HG02970 (cell line): ENCODE results near the gene KMT2E.

Experiments
- ATAC-seq: cut with Tn5 transposase; IDR thresholded peaks from one replicate; pipeline ENCODE4 v1.9.1; 2021; ENCODE audit warnings: mild to moderate bottlenecking, moderate library complexity, moderate number of reproducible peaks; ENCODE audit not compliant: unreplicated experiment, low FRiP score

KMT2E gene

DNA sequence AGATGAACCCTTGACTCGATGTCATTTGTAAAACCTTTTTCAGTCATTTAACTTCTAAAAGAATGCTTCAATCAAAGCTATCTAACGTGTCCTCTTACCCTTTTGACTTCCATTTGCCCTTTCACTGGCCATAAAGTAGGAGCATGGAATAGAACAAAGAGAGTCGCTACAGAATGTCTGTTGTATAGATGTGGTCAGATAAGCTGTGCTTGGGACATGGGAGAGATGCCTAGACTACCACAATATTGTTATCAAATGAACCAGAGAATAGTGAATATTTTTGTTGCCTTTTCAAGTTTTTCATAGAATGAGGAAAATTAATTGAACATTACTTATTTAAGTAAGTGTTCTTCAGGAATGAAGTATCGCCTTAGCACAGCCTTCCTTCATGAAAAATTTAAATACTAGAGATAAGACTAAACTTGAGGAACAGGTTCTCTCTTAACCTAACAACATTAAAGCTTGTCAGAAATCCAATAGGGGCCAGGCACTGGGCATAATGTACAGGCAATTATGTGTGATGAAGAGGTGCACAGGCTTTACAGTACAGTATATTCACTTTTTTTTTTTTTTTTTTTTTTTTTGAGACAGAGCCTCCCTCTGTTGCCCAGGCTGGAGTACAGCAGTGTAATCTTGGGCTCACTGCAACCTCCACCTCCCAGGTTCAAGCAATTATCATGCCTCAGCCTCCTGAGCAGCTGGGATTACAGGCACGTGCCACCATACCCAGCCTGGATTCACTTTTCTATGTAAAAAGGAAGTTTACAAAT is 7.5 kb upstream of the KMT2E start:
- ATAC-seq, result no peak

DNA sequence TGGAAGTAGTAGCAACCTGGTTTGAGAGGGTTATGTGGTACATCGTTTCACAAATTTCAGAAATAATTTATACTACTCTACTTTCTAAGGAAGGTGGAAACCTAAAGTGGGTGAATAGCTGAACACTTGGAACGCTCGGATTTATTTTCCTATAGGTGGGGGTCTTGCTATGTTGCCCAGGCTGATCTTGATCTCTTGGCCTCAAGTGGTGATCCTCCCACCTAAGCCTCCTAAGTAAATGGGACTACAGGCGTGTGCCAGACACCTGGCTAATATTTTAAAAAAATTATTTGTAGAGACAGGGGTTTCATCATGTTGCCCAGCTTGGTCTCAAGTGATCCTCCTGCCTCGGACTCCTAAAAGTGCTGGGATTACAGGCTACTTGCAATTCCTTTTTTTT is 6.7 kb upstream of the KMT2E start:
- ATAC-seq, result no peak

DNA sequence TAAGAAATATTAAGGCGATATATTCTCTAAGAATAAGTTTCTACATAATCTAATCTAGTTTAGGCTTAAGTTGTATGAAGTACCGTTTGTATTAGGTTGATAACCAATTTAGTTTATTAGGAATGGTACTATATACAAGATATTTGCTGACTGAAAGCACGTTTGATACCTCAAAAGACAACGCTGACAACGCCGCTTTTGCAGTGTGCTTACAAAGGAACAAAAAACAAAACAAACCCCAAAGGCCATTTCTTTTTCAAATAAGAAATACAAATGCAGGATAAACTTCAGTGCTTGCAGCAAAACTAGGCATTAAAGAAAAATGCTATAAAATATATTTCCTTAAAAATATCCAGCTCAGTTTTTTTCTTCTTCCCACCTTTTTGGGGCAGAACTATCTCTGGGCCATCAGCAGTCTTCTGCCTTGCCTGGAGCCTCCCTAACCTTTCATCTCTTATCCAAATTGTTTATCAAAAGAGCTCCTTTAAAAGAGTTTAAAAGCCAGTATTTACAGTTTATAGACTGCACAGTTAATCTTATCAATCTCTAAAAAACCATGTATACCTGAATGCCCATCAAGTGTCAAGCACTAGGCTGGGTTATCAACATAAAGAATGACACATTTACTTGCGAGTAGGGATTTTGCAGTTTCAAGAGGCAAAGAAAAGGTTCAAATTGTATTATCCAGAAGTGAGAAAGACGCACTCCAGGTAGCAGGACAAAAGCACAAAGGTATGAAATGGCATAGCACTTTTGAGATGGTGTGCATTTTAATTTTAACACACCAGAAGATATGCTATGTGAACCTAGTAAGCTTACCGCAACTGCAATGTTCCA is 4.1 kb upstream of the KMT2E start:
- ATAC-seq, result no peak

DNA sequence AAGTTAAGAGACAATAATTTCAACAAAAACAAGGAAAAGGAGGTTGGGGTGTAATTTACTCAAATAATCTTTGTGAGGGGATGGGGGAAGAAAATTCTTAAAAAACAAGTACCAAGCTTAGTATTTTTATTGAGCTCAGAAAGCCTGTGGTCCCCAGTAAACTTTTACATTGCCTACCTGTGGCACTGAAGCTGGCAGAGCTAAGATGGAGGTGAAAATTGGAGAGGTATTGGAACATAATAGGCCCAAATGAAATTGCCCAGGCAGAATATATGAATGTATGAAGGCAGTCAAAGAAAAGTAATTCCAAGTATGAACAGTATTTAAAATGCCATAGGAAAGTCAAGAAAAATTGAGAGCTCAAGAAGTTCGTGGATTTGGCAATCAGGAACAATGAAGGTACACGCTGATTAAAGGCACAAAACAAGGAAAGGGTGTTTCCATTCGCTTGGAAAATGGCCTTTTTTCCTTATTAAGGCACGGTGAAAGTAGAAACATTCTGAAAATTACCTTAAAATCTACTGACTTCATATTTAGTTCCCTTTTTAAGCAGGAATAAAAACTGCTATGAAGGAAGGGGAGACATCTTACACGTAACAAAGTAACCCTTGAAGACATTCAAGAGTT is 3.4 kb upstream of the KMT2E start:
- ATAC-seq, result no peak

DNA sequence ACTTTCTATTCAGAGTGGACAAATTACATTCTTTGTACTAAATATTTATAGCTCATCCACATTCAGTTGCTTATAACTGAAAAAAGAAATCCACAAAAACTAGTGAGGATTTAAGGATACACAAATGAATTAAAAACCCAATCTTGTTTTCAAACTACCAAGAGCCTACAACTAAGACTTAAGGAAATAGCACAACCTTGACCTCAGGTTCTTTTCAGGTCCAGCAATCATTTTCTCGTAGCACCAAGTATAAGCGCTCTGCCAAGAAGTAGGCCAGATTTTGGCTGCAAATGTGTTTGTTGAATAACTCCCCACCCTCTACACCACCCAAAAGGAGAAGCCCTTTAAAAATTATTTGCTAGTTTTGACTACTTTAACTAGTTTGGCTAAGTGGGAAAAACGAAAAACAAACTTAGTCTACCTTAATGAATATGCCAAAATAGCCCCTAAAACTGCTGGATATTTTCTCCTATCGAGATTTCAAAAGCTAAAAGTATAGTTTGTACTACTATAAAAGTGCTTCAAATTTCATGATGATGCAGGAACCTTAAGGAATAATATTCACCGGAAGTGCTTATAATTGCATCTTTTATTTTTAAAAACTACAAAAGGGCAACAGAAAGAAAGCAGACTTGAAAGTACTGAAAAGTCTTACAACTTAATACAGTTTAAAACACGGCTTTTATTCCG is 2.7 kb upstream of the KMT2E start:
- ATAC-seq, result no peak

DNA sequence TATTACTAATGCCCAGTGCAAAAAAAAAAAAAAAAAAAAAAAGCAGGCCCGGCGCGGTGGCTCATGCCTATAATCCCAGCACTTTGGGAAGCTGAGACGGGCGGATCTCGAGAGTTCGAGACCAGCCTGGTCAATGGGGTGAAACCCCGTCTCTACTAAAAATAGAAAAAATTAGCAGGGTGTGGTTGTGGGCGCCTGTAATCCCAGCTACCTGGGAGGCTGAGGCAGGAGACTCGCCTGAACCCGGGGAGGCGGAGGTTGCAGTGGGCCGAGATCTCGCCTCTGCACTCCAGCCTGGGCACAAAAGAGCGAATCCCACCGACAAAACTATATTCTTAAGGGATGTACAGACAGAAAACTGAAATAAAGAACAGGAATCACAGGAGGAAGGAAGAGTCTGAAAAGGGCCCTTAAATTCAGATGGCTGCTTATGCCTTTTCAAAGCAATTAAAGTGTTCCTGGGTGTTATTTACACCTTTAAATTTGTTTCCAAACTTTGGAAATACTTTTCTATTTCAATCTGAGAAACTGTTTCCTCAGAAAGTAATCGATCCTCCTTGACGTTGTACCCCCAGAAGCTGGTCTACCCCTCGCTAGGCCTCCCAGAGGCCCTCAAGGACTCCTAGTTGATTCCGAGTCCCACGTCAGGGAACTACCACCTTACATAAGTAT is 2.0 kb upstream of the KMT2E start:
- no peak for ATAC-seq

DNA sequence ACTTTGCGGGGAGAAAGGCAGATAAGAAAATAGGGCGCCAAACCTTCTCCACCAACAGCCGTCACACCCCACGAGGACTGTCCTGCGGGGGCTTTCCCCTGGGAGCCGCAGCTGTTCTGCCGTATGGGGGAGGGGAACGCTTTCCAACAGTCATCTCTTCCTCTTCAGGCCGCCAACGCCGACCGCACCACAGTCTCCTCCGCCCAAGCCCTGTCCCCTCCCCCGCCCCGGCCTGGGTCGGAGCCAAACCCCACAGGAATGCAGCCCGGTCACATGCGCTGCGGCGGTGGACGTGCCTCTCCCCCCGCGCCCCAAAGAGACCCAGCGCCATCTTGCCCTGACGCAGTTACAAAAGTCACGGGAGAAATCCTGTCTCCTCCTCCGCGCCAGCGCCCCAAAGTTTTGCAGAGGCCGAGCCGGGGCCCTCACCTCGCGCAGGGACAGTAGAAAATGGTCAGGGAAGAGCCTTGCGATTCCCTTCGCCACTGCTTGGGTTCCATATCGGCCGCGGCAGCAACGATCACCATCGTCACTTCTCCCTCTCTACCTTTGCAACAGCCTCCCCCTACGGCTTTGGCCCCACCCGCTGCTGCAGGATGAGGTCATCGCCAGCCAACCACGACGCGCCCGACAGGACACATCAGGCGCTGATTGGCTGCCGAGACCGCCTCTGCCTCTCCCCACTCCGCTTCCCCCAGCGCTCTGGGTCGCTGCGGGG is 1.3 kb upstream of the KMT2E start:
- ATAC-seq, result peak; percentile 66

DNA sequence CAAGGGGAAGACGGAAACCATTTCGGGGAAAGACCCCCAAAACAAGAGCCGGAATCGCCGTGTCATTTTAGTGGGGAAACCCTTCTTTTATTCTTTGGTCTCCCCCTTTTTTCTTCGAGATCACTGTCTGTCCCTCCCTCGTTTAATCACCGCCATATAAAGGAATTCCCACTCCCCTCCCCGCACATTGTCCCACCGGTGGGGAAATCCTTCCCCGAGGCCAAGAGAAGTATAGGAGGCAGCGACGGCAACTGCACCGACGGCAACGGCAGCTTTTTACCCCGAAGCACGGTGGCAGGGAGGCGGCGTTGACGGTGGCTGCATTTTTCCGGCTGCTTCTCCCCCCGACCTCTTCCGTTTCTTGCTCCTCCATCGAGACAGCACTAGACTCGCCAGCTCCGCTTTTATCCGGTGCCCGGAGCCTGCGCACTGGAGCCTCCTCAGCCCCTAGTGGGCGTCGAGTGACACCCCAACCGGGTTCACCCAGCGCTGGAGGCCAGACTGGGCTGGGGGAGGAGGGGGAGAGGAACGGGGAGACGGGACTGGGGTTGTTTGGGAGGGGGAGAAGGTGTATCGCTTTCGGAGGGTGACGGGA is 687 bp upstream of the KMT2E start:
- ATAC-seq, result peak; percentile 30

DNA sequence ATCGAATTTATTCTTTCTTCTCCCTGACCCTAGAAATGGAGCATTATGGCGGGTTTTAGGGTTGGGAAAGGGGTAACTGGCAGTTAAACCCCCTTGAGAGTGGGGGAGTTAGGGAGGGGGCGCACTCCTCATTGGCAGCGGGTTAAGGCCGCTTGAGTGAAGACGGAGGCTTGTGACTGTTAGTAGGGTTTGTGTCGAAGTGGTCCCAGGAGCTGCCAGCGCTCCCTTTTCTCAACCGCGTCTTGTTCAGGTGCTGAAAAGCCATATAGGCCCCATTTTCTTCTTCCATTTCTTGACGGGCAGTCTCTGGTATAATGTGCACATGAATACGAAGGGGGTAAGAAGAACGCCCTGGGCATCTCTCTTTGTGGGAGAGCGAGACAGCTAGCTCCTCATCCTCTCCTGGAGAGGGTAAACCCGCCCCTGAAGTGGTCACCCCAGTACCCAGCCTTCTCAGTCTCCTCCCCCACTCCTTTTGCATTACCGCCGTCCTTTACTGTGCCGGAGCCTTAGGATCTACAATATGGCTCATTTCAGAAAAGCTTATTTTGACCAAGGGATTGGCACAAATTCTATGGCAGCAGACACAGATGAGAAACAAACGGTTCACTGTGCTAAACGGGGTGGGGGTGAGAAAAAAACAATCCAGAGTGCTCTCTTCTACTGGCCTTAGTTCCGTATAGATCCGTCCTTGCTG is 836 bp downstream of the KMT2E start:
- no peak for ATAC-seq

DNA sequence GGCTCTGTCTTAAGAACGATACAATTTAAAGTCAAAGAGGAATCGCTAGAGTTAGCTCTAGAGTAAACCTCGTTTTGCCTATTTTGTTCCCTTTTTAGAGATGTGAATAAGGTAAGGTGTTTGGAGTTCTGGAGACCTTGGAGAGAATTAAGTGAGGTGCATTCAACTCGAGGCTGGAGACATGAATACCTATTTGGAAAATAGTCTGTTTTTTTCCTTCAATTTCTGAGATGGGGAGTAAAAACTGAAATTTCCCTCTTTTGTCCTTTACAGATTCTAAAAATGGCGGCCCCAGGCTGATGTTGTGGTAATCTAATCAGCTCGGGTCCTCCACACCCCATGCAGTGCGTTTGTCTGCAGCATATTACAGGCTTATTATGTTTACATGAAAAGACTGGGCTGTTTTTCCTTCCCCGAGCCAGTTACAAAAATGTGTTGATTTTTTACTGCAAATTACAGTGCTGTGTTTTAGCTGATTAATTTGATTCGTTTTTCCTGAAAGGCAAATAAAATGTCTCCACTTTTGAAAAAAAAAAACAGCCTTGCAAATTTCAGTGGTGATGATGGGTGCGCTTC is 1.5 kb downstream of the KMT2E start:
- no peak for ATAC-seq

DNA sequence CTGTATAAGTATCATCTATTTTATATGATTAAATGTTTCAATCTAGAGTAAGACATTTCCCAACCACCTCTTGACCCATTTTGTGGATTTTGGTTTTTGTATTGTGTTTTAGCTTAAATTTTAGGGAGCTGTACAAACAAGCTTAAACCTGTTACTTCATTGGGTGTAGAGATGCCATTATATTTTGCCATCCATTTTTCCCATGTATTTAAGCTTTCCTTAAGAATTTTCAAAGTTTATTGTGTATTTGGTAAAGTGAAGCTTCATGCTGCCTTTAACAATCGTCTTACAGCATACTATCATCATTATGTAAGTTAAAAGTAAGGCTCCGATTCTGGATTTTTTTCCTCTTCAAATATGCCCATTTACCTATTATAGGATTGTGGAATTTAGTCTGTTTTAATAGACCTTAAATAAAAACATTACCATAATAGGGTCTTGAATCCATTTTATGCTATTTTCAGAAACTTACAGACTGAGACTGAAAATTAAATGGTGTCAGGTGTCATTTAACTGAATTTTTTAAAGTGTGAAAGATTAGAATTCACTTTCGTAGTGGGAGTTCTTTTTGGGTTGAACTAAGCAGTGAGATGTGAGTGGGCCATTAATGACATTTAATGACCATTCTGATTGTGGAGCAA is 2.2 kb downstream of the KMT2E start:
- ATAC-seq, result no peak

DNA sequence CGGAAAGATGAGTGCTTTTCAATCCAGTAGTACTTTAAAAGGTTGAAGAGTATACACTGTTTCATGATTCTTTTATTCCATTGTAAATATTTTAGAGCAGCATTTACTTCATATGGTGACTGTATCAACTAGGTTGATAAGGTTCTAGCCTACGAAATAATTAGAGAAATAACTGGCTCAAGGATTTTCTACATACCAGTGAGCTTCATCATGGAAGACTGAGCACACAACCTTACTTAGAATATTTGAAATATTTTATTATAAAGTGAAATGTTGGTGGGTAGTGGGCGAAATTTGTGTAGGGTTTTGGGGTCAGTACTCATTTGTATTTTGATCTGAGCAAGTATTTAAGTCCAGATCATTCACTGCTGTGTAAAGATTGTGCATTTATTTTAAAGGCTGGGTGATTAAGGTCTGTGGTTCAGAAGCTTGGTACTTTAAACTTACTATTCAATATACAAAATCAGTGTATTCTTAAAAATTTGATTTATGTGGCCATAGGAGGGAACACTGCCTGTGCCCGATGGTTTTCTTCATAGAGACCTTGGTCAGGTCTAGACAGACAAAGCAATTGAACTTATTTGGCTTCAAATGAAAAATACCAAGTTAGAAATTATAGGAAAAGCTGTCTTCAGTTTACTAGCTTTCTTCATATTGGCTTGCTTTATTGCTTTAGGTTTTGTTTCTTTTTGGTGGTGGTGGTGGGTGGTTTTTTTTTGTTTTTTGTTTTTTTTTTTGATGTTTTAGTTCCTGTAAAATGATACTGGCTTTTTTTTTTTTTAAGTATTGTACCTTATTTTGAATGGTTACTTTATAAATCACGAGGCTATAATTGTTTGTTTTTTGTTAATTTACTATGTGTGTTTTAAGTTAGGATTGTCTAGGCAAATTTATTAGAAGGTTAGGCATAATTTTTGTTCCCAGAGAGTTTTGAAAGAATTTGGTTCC is 3.0 kb downstream of the KMT2E start:
- ATAC-seq, result no peak

DNA sequence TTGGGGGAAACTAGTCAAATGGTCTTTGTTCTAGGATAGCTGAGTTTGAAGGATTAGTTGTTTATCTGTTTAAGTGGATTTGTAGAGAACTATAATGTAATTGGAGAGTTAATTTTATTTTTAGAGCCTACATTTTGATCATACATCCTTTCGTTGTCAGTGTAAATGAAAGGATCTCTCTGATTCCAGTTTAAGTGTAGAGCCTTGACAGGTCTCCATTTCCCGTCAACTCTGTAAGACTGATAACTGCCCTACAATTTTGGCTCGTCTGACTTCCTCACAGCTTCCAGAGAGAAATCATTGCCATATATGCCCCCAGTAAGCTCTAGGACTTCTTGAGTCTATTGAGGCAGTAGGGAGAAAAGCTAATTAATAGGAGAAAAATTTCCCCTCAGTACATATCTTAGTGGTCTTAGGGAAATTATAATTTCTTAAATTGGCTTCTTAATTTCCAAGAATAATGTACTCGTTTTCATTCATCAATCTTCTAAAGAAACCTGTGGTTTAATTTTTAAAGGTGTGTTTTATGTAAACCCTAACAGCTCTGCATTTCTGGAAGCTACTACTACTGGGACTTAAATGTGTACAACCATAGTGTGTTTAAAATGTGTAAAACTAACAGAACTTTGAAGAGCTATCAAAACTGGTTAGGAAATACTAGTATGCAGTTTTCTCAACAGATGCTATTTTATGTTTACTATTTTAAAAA is 3.8 kb downstream of the KMT2E start:
- no peak for ATAC-seq

DNA sequence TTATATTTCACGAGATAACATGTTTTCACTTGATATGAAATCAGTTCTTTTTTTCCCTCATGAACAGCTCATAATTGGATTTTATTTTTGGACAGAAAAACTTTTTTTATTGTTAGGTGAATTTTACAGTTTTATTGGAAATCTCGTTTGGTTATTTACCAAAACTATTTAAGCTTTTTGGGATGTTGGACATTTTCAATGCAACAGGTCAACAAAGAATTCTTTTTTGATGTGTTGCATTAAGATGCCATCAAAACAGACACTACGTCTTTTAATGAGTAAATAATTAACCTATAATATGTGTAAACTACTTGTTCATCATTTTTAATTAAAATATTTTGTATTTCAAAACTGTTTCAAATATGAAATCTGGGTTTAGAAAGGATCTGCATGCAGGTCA is 5.3 kb downstream of the KMT2E start:
- no peak for ATAC-seq

DNA sequence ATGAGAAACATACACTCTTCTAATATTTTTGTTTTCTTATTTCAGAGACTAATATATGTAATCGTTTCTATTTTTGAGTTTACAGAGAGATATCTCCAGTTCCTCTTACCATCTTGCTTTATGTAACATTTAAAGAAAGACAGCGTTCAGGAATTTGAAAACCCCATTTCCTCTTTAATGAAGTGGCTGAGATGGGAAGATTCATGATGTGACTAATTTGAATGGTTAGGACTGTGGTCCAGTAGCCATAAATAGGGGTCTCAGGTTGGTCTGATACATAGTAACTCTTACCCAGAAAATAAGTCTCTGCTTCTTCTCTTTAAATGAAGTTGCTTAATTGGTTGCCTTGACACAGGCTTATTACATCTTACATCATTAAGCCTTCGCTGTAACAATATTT is 6.9 kb downstream of the KMT2E start:
- ATAC-seq, result no peak

DNA sequence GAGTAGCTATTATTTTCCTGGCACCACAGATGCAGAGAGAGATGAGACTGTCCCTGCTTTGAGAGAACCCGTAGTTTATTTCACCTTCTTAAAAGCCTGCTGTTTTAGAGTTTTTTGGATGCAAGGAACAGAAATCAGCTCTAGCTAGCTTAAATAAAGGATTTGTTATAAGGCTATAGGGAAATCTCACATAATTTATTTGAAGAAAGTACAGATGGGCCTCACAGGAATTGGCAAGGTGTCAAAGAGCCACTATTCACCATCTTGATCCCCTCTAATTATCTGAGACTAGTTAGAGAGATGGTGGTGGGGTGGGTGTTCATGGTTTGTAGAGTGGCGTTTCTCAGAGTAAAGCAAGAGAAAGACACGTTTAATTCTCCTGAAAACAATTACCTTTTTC is 7.3 kb downstream of the KMT2E start:
- ATAC-seq, result no peak
